AG10803 (cell line): ENCODE results near the gene SECISBP2L.
A peak's percentile ranks its signal among the peaks of the same experiment; 100 is the strongest.

Source experiments
- DNase-seq: peaks from one replicate; pipeline ENCODE4 v3.0.0; 2010; ENCODE audit warnings: low read depth
- H3K4me3 ChIP-seq: 2 replicates; pipeline ENCODE4 v1.5.1; 2011; ENCODE audit warnings: mild to moderate bottlenecking, low read length, control low read depth
- TF ChIP-seq, protein P1 (sequence below): conservative IDR thresholded peaks from 2 replicates; pipeline ENCODE4 v1.5.1; 2011; ENCODE audit warnings: mild to moderate bottlenecking, low read length, control low read depth, inconsistent platforms

SECISBP2L gene

GRCh38 chr15:49058559-49058958, 12.3 kb upstream of the SECISBP2L start:
- H3K4me3 ChIP-seq, result no peak overlapping the region
- TF ChIP-seq, protein P1, sequence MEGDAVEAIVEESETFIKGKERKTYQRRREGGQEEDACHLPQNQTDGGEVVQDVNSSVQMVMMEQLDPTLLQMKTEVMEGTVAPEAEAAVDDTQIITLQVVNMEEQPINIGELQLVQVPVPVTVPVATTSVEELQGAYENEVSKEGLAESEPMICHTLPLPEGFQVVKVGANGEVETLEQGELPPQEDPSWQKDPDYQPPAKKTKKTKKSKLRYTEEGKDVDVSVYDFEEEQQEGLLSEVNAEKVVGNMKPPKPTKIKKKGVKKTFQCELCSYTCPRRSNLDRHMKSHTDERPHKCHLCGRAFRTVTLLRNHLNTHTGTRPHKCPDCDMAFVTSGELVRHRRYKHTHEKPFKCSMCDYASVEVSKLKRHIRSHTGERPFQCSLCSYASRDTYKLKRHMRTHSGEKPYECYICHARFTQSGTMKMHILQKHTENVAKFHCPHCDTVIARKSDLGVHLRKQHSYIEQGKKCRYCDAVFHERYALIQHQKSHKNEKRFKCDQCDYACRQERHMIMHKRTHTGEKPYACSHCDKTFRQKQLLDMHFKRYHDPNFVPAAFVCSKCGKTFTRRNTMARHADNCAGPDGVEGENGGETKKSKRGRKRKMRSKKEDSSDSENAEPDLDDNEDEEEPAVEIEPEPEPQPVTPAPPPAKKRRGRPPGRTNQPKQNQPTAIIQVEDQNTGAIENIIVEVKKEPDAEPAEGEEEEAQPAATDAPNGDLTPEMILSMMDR, result no peak
- DNase-seq, result no peak

DNA sequence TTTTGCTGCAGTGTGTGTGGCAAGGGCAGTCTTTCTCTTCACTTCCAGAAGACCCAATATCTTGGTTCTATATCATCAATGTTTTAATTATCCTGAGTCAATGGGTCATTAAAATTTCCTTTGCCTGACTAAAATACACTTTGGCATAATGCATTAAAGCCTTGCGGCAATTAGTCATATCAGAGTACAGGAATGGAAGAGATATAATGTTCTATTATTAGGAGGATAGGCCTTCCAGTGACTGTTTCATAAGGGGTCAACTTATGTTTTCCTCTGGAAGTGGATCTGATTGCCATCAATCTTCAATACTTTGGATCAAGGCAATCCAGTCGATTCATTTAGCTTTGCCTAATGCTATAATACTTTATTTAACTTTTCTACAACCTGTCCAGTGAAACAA, 9.4 kb upstream of the SECISBP2L start:
- H3K4me3 ChIP-seq, result no peak overlapping the region
- TF ChIP-seq, protein P1, result no peak
- no peak for DNase-seq

GRCh38 chr15:49052662-49053061, 6.4 kb upstream of the SECISBP2L start:
- TF ChIP-seq, protein P1, result no peak
- DNase-seq, result no peak

DNA sequence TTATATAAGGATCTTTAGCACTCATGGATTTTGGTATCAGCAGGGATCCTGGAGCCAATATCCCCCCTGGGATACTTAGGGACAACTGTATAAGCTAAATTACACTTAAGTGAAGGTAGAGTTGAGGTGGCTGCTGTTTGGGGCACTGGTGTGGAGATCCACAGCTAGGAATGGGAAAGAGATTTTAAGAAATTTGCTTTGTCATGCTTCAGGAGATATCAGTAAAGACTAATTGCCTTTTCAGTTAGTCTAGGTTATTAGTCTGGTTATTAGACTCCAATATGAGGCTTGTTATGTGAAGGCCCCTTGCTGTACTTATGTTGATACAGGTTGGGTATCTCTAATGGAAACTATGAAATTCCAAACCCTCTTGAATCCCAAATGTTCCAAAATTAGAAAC, 1.2 kb upstream of the SECISBP2L start:
- no peak for DNase-seq
- no peak overlapping the region for H3K4me3 ChIP-seq
- TF ChIP-seq, protein P1, result no peak

More at GRCh38 chr15:49052662-49053061, 6.4 kb upstream of the SECISBP2L start:
- no peak overlapping the region for H3K4me3 ChIP-seq

DNA sequence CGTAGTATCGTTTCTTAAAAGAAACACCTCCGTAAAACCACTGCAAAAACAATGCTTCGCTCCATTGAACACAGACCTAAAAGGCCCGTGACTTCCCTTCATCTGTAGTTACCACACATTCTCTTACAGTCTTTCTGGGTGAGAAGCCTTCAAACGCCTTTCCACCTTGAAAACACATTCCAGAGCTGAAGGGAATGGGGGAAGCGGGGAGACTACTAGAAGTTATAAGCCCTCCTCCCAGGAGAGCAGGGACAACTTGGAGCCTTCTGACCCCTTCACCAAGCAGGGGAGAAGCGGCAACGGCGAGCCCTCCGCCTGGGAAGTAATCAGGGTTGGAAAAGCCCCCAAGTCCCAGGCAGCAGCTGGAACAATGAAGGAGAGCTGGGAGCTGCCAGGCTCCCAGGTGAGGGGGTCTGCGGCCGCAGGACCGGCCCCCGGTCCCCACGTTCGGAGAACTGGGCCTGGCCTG, 461 bp downstream of the SECISBP2L start:
- TF ChIP-seq, protein P1, result no peak
- peak overlapping the region; percentile 87 for H3K4me3 ChIP-seq
- DNase-seq, result peak; percentile 34

DNA sequence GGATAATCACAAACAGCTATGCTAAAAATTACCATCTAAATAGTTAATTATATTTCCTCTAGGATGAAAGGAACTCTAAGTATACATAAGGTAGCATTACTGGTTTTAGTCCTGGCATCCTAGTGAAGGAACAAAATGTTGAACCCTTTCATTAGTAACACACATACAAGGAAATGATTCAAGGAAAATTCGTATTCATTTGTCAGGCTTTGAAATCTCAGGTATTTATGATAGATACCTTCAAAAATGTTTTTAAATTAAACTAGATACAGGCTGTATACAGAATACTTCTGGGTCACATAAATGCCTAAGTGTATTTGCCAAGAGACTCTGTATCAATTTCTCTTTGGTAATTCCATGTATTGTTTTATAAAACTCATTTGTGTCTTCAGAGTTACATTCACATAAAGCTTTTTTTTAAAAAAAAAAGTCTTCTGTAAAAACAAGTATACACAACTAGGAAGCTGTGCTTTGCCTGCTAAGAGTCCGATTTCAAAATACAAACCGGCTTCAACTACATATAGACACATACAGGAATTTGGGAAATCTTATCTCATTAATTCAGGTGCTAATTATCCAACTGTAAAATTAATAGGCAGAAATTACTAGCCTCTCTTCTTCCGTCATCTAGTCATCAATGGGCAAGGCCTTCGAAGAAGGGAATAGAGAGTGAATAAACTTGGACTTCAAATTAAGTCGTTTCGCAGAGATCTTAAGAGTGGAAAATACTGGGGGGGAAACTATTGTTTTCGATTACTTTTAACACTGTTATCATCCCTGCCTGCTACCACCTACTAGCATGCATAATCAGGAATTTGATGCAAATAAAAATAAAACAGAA, 1.3 kb downstream of the SECISBP2L start:
- H3K4me3 ChIP-seq, result peak overlapping the region; percentile 87
- TF ChIP-seq, protein P1, result no peak
- peak; percentile 3 for DNase-seq

DNA sequence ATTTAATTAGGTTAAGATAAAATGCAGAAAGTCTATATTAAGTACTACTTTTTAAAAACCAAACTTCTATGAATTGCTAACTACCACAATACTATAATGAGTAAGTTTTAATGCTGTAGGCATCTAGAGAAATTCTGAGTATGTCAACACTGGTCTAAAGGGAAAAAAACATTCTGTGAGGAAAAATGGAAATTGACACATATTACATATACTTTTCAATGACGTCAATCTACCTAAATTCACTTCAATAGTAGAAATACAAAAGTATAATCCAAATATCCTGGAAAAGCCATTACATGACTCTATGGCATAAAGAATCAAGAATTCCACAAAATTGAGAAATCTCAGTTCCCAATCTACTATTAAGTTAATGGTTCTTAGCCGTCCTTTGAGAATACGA, 2.2 kb downstream of the SECISBP2L start:
- TF ChIP-seq, protein P1, result no peak
- H3K4me3 ChIP-seq, result peak overlapping the region; percentile 87

More for the DNA sequence above, 2.2 kb downstream of the SECISBP2L start:
- DNase-seq, result no peak
